HG03108 (cell line): ENCODE data around the gene UST.
"Not testable (repeated sequence)": the region's sequence is repeated elsewhere in the genome, so short reads cannot be mapped to it uniquely, and the experiment has no call there.

ENCODE experiments used
- ATAC-seq: cut with Tn5 transposase; IDR thresholded peaks from one replicate; pipeline ENCODE4 v1.9.1; 2021; ENCODE audit warnings: moderate library complexity; ENCODE audit not compliant: unreplicated experiment

The UST gene

DNA sequence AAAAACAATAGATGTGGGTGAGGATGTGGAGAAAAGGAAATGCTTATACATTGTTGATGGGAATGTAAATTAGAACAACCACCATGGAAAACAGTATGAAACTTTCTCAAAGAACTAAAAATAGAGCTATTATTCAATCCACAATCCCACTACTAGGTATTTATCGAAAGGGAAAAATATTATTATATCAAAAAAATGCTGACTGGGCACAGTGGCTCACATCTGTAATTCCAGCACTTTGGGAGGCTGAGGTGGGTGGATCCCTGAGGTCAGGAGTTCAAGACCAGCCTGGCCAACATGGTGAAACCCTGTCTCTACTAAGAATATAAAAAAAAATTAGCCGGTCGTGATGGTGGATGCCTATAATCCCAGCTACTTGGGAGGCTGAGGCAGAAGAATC lies 357.1 kb downstream of the UST start:
- not testable (repeated sequence) for ATAC-seq

DNA sequence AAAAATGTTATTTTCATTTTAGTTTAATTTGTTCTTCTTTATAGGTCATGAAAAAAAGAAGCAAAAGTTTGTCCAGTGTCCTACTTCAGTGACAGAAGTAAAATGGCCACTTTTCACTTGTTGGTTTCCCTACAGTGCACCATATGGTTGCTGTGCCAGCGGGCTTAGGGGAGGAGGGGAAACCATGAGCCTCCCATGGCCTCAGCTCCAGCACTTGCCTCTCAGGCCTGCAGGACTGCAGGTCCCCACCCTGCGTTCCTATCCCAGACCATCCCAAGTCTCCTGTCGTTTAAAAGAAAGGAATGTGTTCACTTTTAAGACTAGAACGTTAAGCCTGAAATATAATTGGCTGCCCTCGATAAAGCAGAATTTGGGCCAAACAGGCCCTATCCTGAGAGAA lies 360.7 kb downstream of the UST start:
- no peak for ATAC-seq

DNA sequence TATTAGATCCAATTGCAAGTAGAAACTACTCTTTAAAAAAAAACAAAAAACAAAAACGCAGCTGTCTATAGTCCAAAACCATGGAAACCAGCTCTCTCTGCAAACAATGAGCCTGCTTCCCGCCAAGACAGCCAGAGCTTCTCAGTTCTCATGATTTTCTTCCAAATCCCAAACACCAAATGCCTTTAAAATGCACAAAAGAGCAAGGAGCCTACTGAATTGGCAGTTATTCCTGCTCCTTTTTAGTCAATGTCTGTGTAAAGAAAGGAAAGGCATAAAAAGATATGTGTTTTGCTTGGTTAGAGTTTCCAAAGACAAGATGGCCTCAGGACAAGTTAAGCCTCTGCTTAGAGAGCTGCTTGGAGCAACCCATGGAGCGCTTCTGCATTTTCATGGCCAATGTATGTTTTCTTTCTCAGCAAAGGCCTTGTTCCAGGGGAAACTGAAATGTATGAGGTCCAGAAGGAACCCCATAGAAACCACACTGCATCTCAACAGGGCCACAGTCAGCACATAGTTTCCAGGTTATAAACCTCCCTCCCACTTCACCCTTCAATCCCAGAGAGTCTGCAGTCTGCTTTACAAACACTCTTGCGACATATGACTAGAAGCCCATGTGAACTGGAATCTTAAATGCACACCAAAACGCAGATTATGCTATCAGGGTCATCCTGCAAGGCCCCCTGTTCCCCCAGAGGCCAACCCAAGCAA lies 361.4 kb downstream of the UST start:
- no peak for ATAC-seq

DNA sequence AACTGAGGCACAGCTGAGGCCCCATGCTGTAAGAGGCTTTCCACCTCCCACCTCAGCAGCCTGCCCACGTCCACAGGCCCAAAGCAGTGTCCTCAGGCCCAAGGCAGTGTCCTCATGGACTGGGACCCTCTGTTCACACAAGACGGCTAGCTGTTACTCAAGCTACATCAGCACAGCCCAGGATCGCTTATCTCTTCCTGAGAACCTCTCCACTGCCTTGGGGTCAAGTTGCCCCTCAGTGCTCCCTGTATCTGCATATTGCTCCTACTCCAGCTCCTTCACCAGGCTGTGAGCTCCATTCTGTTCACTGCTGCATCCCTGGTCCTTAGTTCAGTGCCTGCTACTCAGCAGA lies 361.9 kb downstream of the UST start:
- ATAC-seq, result no peak

DNA sequence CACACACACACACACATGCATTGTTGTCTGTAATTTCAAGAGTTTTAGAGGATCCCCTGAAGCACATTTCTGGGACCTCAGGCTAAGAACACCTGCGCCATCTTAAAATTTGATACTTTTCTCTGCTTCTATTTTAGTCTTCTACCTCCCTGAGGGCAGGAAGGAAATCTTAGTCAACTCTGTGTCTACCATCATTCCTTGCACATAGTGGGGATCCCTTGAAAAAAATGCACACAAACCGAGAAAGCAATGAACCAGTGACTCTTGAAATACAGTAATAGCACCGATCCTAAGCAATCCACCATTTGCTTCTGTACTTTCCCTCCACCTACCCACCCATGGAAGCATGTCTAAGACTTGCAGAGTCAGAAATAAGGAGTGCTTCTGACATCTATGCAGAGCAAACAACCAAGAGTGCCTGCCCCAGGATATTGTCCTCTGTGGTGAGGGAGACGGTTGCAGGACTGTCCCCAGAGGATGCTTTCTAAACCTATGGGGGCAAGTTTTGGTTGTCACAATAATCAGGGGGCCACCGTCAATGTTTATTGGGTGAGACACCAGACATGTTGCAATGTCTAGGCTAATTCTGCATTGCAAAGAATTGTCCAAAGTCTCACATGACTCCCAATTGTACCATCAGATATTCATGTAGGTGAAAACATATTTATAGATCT lies 362.7 kb downstream of the UST start:
- ATAC-seq, result no peak

DNA sequence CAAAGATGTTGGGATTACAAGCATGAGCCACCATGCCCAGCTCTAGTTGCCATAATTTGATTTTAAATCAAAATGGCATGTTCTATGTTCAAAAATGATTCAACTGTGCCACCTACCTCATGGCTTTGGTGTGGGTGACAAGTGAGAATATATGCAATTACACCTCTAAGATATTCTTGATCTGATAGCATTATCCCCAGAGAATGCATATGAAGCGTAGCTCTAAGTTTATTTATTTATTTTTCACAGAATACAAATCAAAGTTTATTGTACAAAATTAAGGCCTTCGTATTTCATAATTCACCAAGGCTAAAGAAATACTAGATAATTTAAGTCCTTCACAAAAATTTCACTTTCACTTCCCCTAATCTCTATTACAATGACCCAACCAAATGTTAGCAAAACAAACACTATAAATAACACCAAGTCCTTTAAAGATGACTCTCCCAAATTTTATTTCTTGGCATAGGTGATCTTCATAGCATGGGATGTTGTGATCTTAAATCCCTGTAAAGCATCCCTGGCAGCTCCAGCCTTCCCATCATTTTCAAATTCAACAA lies 364.8 kb downstream of the UST start:
- ATAC-seq, result peak; percentile 55

DNA sequence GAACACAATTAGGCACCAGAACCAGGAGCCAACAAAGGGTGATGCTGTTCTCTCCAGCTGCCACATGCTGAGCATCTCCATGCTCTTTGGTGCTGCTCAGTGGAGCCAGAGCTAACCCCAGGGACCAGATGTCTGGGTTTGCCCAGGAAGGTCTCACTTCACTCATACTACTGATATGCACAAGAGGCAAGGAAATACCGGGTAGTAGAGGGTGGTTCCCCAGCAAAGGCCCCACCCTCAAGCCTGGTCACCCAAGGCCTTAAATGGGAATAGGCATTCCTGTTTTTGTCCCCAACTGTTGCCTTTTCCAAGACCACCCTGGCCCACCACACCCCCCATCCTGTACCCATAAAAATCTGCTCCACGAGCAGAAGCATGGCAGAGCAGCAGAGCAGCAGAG lies 366.1 kb downstream of the UST start:
- no peak for ATAC-seq

DNA sequence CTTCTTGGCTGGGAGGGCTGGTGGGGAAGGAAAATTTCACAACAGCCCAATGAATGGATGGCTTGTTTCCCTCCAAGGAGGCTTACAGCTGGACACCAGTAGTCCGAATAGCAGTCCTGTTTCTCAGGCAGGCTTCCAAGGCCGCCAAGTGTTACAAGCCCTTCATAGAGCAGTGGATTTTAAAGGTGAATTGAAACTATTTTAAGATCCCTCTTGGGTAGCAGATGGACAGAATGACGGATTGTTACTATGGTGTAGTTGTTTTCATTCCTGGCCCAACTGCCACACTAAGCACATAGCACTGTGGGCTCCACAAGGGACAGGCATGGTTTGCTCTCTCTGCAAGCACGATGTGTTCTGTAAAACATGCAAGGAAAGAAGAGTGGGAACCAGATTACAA lies 367.3 kb downstream of the UST start:
- ATAC-seq, result no peak

DNA sequence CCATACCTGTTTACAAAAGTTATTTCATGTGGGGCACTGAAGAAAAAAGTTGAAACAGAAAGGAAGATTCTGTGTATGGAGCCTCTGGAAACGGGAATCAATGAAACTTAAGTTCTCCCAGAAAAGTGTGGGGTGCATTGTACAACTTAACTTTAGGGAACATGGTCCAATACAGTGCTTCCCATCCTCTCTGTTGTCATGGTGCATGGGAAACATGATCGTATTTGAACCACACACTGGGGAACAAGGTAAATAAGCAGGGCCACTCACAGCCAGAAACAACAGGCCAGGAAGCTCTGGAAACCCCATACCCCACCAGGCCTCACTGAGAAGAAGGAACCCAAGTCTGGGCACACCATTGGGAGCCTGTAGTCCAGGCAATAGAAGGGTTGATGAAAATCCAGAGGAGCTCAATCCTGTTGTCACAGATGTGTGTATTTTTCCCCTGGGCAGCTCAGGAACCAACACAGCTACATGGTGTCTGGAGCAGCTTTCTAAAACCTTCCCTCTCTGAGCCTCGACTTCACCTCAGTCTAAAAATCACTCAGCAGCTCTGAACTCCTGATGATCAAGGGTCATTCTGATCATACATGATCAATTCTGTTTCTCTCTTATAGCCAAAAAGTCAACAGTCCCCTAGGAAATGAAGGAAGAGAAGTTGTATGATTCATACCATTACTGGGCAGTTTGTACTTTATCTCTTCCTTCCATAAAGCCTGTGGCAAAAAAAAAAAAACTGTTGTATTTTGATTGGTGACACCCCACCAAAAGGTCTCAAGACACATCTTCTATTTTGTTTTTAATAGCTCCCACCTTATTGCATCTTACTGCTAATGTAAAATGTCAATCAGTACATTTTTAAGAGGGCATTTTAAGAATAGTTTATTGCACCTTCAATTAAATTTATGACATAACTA lies 372.2 kb downstream of the UST start:
- no peak for ATAC-seq

DNA sequence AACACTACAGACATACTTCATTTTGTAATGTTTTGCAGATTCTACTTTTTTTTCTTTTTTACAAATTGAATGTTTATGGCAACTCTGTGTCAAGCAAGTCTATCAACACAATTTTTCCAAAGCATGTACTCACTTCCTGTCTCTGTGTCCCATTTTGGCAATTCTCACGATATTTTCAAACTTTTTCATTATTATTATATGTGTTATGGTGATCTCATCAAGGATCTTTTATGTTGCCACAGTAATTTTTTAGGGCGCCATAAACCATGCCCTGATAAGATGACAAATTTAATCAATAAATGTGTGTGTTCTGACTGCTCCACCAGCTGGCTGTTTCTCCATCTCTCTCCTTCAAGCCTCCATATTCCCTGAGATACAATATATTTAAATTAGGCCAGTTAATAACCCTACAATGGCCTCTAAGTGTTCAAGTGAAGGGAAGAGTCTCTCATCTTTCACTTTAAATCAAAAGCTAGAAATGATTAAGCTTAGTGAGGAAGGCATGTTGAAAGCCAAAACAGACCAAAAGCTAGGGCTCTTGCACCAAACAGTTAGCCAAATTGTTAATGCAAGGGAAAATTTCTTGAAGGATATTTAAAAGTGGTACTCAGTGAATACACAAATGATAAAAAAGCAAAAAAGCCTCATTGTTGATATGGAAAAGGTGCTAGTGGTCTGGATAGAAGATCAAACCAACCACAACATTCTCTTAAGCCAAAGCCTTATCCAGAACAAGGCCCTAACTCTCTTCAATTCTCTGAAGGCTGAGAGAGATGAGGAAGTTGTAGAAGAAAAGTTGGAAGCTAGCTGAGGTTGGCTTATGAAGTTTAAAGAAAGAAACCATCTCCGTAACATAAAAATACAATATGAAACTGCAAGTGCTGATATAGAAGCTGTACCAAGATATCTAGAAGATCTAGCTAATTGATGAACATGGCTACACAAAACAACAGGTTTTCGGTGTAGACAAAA lies 376.3 kb downstream of the UST start:
- ATAC-seq, result no peak

DNA sequence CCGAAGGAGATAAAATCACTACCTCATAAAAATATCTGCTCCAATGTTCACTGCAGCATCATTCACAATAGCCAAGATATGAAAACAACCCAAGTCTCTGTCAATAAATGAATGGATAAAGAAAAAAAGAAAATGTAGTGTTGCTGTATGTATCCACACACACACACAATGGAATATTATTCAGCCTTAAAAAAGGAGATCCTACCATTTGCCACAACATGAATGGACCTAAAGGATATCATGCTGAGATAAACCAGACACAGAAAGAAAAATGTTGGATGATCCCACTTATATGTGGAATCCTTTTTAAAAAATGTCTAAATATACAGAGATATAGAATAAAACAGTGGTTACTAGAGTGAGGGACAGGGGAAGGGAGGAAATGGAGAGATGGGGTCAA lies 378.5 kb downstream of the UST start:
- no peak for ATAC-seq
